Thyroid gland (tissue), 4 donors: ENCODE measurements around the gene TMEM132C. TPM values are rescaled to one million over a fixed set of nuclear protein-coding genes. Genes with fewer than 3 reads are reported as not detected.

Experiments
- DNase-seq, 2 donors: peaks; one replicate each; pipeline ENCODE4 v3.0.0-alpha.2; 2019
- H3K27ac ChIP-seq, 3 donors: fragments of 200-600 bp; sonication (generic); 1 replicate in 2 of 3; 2 replicates in 1 of 3; pipeline ENCODE4 v1.5.1; 2016 to 2019; ENCODE audit warnings: mild to moderate bottlenecking in 1 of 3, moderate library complexity in 1 of 3
- H3K27me3 ChIP-seq: fragments of 200-600 bp; sonication (generic); one replicate; pipeline ENCODE4 v1.5.1; 2019
- H3K36me3 ChIP-seq, 2 donors: fragments of 200-600 bp; sonication (generic); one replicate each; pipeline ENCODE4 v1.5.1; 2016 to 2019
- H3K4me1 ChIP-seq, 2 donors: fragments of 200-600 bp; sonication (generic); one replicate each; pipeline ENCODE4 v1.5.1; 2017 to 2019
- H3K4me3 ChIP-seq, 3 donors: fragments of 200-600 bp; sonication (generic); replicated peaks in 1 of 3; 1 replicate in 2 of 3; 2 replicates in 1 of 3; pipeline ENCODE4 v1.5.1; 2016; ENCODE audit warnings: mild to moderate bottlenecking in 1 of 3
- H3K9me3 ChIP-seq: fragments of 200-600 bp; sonication (generic); one replicate; pipeline ENCODE4 v1.5.1; 2017
- POLR2A ChIP-seq, 2 donors: fragments of 450-650 bp; IDR thresholded peaks; one replicate each; pipeline ENCODE4 v1.6.1; 2017; ENCODE audit warnings: antibody characterized with exemption in 2 of 2, mild to moderate bottlenecking in 2 of 2, moderate library complexity in 1 of 2
- WGBS, 2 donors: methylation state at CpG; one replicate each; pipeline ENCODE4 v1.1.5; 2017; 5-methylcytosine and 5-hydroxymethylcytosine counted together
- intact Hi-C: fragments of 100-400 bp; cut with DNase I; formaldehyde crosslinking; loops from one replicate; pipeline ENCODE4 v1.15.1; 2023
- total RNA-seq, 4 donors: library from RNA; depleted of rRNA; stranded (reverse); fragments of >200 nt; gene quantifications; one replicate each; pipeline ENCODE4 v1.2.3, GENCODE V29; 2016
- TF ChIP-seq, protein P1 (sequence below), 6 experiments: fragments of 200-600 bp in 3 of 6; fragments of 450-650 bp in 3 of 6; sonication (generic) in 3 of 6; IDR thresholded peaks; one replicate each; pipeline ENCODE4 v1.5.1; 2016 to 2019; ENCODE audit warnings: antibody characterized with exemption in 6 of 6, mild to moderate bottlenecking in 2 of 6, inconsistent platforms in 1 of 6, moderate library complexity in 1 of 6

The TMEM132C gene
- total RNA-seq, 4 donors from 2014 or later: 0.27 to 2.5 (median 1.0) TPM

GRCh38 chr12:128687851-128688250, 420.9 kb downstream of the TMEM132C start:
- no peak overlapping the region for H3K27ac ChIP-seq
- no peak for DNase-seq
- H3K4me3 ChIP-seq: no peak overlapping the region
- WGBS, 2 donors: 67 to 82% methylated on average over 7 of the region's 7 CpGs
- no peaks in the 10 kb centered on the region for H3K9me3 ChIP-seq
- TF ChIP-seq POLR2A (IDR thresholded peaks at IDR 0.05): no peak
- TF ChIP-seq, protein P1, sequence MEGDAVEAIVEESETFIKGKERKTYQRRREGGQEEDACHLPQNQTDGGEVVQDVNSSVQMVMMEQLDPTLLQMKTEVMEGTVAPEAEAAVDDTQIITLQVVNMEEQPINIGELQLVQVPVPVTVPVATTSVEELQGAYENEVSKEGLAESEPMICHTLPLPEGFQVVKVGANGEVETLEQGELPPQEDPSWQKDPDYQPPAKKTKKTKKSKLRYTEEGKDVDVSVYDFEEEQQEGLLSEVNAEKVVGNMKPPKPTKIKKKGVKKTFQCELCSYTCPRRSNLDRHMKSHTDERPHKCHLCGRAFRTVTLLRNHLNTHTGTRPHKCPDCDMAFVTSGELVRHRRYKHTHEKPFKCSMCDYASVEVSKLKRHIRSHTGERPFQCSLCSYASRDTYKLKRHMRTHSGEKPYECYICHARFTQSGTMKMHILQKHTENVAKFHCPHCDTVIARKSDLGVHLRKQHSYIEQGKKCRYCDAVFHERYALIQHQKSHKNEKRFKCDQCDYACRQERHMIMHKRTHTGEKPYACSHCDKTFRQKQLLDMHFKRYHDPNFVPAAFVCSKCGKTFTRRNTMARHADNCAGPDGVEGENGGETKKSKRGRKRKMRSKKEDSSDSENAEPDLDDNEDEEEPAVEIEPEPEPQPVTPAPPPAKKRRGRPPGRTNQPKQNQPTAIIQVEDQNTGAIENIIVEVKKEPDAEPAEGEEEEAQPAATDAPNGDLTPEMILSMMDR (IDR thresholded peaks at IDR 0.05): no peak
- H3K36me3 ChIP-seq: no peaks in the 10 kb centered on the region
- H3K27me3 ChIP-seq: no peaks in the 10 kb centered on the region
- intact Hi-C loops: no loop called here
- no peaks in the 10 kb centered on the region for H3K4me1 ChIP-seq

GRCh38 chr12:128690641-128691040, 423.7 kb downstream of the TMEM132C start:
- TF ChIP-seq POLR2A (IDR thresholded peaks at IDR 0.05): no peak
- TF ChIP-seq, protein P1 (IDR thresholded peaks at IDR 0.05): no peak
- Histone ChIP-seq H3K27me3 (no peaks in the 10 kb centered on the region), H3K27ac (no peak overlapping the region), H3K36me3 (no peaks in the 10 kb centered on the region), H3K9me3 (no peaks in the 10 kb centered on the region), H3K4me1 (no peaks in the 10 kb centered on the region), H3K4me3 (no peak overlapping the region)
- WGBS, 2 donors: 13 to 28% methylated on average over 2 of the region's 2 CpGs
- no peak for DNase-seq
- intact Hi-C loops: no loop called here

GRCh38 chr12:128693115-128693514, 426.1 kb downstream of the TMEM132C start:
- intact Hi-C loops: no loop called here
- 69 to 76% methylated on average over 4 of the region's 4 CpGs for WGBS, 2 donors
- no peaks in the 10 kb centered on the region for H3K9me3 ChIP-seq
- no peaks in the 10 kb centered on the region for H3K27me3 ChIP-seq
- DNase-seq: no peak
- no peaks in the 10 kb centered on the region for H3K4me1 ChIP-seq
- TF ChIP-seq POLR2A (IDR thresholded peaks at IDR 0.05): no peak
- TF ChIP-seq, protein P1 (IDR thresholded peaks at IDR 0.05): no peak
- no peaks in the 10 kb centered on the region for H3K36me3 ChIP-seq
- H3K4me3 ChIP-seq: no peak overlapping the region
- no peak overlapping the region for H3K27ac ChIP-seq

- no peak for DNase-seq
These were observed 426.8 kb downstream of the TMEM132C start for GRCh38 chr12:128693771-128694170.

DNA sequence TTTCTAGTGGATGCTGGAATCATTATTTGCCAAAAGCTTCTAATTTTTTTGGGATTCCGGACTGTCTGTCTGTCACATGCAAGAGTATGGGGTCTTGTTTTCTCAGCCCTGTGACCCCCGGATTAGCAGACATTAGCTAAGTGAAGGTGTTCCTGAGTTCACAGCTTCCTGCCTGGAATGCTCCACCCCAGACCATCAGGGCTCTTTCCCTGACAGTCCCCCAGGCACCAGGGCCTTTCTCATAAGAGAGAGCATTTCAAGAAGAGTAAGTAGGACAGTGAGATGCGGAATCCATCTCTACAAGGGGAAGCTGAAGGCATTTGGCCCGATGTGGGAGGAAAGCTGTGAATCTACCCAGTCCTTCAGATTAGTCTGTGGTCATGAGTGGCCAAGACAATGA, 427.5 kb downstream of the TMEM132C start:
- H3K27me3 ChIP-seq: no peaks in the 10 kb centered on the region
- no peaks in the 10 kb centered on the region for H3K36me3 ChIP-seq
- 62 to 72% methylated on average over 4 of the region's 4 CpGs for WGBS, 2 donors
- no peak for TF ChIP-seq POLR2A (IDR thresholded peaks at IDR 0.05)
- TF ChIP-seq, protein P1 (IDR thresholded peaks at IDR 0.05): no peak
- no peak overlapping the region for H3K27ac ChIP-seq
- no peak for DNase-seq
- H3K9me3 ChIP-seq: no peaks in the 10 kb centered on the region
- intact Hi-C loops: no loop called here
- no peak overlapping the region for H3K4me3 ChIP-seq
- no peaks in the 10 kb centered on the region for H3K4me1 ChIP-seq

More at GRCh38 chr12:128693771-128694170, 426.8 kb downstream of the TMEM132C start:
- WGBS, 2 donors: 64 to 71% methylated on average over 6 to 8 of the region's 8 CpGs
- Histone ChIP-seq H3K27ac (no peak overlapping the region), H3K4me1 (no peaks in the 10 kb centered on the region), H3K36me3 (no peaks in the 10 kb centered on the region), H3K4me3 (no peak overlapping the region), H3K27me3 (no peaks in the 10 kb centered on the region), H3K9me3 (no peaks in the 10 kb centered on the region)
- intact Hi-C loops: no loop called here
- TF ChIP-seq POLR2A (IDR thresholded peaks at IDR 0.05): no peak
- TF ChIP-seq, protein P1 (IDR thresholded peaks at IDR 0.05): no peak
